Transverse colon (tissue), 4 donors: Measurements from ENCODE around the gene MTHFD1. TPM values are rescaled to one million over a fixed set of nuclear protein-coding genes. Genes with fewer than 3 reads are reported as not detected.

Experiments used
- DNase-seq: peaks from one replicate; pipeline ENCODE4 v3.0.0-alpha.2; 2019
- H3K27ac ChIP-seq, 4 donors: fragments of 200-600 bp; sonication (generic); 2 replicates each; pipeline ENCODE4 v1.5.1; 2016 to 2018; ENCODE audit warnings: inconsistent platforms in 4 of 4
- H3K27me3 ChIP-seq: fragments of 200-600 bp; sonication (generic); 2 replicates; pipeline ENCODE4 v1.5.1; 2017; ENCODE audit warnings: inconsistent platforms
- H3K36me3 ChIP-seq, 4 donors: fragments of 200-600 bp; sonication (generic); 2 replicates each; pipeline ENCODE4 v1.5.1; 2017 to 2019; ENCODE audit warnings: inconsistent platforms in 4 of 4
- H3K4me1 ChIP-seq, 4 donors: fragments of 200-600 bp; sonication (generic); 2 replicates each; pipeline ENCODE4 v1.5.1; 2017 to 2020; ENCODE audit warnings: inconsistent platforms in 4 of 4
- H3K4me3 ChIP-seq, 4 donors: fragments of 200-600 bp; sonication (generic); 1 replicate in 1 of 4; 2 replicates in 3 of 4; pipeline versions ENCODE4 v1.5.1 to v1.6.1; 2017 to 2019; ENCODE audit warnings: inconsistent platforms in 4 of 4
- H3K9me3 ChIP-seq, 2 donors: fragments of 200-600 bp; sonication (generic); 2 replicates each; pipeline ENCODE4 v1.5.1; 2017 to 2019; ENCODE audit warnings: inconsistent platforms in 2 of 2
- EP300 ChIP-seq: sonication (generic); formaldehyde crosslinking; IDR thresholded peaks from one replicate; pipeline ENCODE4 v1.6.1; 2017; ENCODE audit warnings: antibody characterized with exemption, low read depth
- POLR2A ChIP-seq: fragments of 450-650 bp; IDR thresholded peaks from one replicate; pipeline ENCODE4 v1.6.1; 2016; ENCODE audit warnings: antibody characterized with exemption, mild to moderate bottlenecking, moderate library complexity
- POLR2AphosphoS5 ChIP-seq, 3 donors: sonication (generic); formaldehyde crosslinking; IDR thresholded peaks; one replicate each; pipeline ENCODE4 v1.6.1; 2016; ENCODE audit warnings: antibody characterized with exemption in 3 of 3
- WGBS, 2 donors: methylation state at CpG; one replicate each; pipeline ENCODE4 v1.1.5; 2018; ENCODE audit warnings: low coverage in 1 of 2; 5-methylcytosine and 5-hydroxymethylcytosine counted together
- in situ Hi-C, 4 donors: fragments of 200-750 bp; cut with MboI; loops; one replicate each; pipeline versions ENCODE4 v1.15.0 to v1.15.1; 2017; ENCODE audit warnings: low sequenced_read_pairs in 3 of 4, low pct_ligation_motif_present in 1 of 4, low pct_unique_long_range_greater_than_20kb in 1 of 4
- intact Hi-C: fragments of 100-400 bp; cut with DNase I; formaldehyde crosslinking; loops from one replicate; pipeline ENCODE4 v1.15.1; 2023; ENCODE audit warnings: low total_unique reads
- total RNA-seq, 4 donors: library from RNA; depleted of rRNA; stranded (reverse); fragments of >200 nt; gene quantifications; one replicate each; pipeline ENCODE4 v1.1.0, GENCODE V29; 2016
- TF ChIP-seq, protein P1 (sequence below), 5 experiments: fragments of 200-600 bp in 3 of 5; fragments of 450-650 bp in 2 of 5; sonication (generic) in 3 of 5; IDR thresholded peaks; 1 replicate in 2 of 5; 2 replicates in 3 of 5; pipeline ENCODE4 v1.5.1; 2016 to 2017; ENCODE audit warnings: antibody characterized with exemption in 5 of 5, inconsistent platforms in 3 of 5, mild to moderate bottlenecking in 2 of 5, moderate library complexity in 1 of 5

MTHFD1 gene
- total RNA-seq, 4 donors from 2014 or later, result 20.5 to 92.0 (median 37.7) TPM

DNA sequence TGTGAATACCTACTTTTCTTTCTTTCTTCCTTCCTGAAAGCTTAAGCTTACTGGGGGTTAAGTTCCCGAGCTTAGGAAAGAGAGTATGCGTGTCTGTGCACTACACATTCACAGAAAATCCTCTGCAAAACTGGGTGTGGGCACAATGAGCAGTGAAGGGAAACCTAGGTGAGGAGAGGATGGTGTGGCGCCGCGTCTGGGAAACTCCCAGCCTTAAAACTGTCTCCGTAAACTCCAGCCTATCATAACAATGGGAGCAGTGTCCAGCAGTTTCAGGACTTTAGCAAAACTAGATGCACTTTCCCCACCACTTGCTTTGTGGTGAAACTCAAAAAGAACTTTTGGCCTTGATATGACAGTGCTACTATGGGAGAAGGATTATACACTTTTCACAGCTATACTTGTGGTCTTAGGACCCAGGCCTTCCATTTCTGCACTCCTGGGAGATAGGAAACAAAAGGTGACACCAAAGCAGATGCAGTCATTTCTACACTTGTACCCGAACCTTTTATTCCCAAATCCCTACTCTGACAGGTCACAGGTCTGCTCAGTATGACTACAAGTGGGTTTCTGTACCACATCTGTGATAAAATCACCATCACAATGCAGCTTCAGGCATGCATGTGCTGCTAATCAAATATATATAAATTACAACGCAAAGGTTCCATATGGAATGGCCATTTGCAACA lies 87.6 kb downstream of the MTHFD1 start:
- intact Hi-C loops (no loop called here), in situ Hi-C loops (loop anchor here in 3 of 4 donors (10.0 to 25.0 kb wide), 2 partner anchors 131 to 138 kb away; no protein-coding TSS in a partner anchor)
- WGBS, 2 donors, result 59 to 82% methylated on average over 6 to 8 of the region's 8 CpGs
- TF ChIP-seq POLR2A (no peak), POLR2AphosphoS5 (IDR thresholded peaks at IDR 0.05) (no peak), EP300 (no peak)
- TF ChIP-seq, protein P1, sequence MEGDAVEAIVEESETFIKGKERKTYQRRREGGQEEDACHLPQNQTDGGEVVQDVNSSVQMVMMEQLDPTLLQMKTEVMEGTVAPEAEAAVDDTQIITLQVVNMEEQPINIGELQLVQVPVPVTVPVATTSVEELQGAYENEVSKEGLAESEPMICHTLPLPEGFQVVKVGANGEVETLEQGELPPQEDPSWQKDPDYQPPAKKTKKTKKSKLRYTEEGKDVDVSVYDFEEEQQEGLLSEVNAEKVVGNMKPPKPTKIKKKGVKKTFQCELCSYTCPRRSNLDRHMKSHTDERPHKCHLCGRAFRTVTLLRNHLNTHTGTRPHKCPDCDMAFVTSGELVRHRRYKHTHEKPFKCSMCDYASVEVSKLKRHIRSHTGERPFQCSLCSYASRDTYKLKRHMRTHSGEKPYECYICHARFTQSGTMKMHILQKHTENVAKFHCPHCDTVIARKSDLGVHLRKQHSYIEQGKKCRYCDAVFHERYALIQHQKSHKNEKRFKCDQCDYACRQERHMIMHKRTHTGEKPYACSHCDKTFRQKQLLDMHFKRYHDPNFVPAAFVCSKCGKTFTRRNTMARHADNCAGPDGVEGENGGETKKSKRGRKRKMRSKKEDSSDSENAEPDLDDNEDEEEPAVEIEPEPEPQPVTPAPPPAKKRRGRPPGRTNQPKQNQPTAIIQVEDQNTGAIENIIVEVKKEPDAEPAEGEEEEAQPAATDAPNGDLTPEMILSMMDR (IDR thresholded peaks at IDR 0.05), result no peak
- no peak for DNase-seq
- Histone ChIP-seq H3K4me1 (no peaks in the 10 kb centered on the region), H3K4me3 (no peak overlapping the region), H3K36me3 (no peaks in the 10 kb centered on the region), H3K27me3 (no peaks in the 10 kb centered on the region), H3K27ac (no peak overlapping the region), H3K9me3 (no peaks in the 10 kb centered on the region)

DNA sequence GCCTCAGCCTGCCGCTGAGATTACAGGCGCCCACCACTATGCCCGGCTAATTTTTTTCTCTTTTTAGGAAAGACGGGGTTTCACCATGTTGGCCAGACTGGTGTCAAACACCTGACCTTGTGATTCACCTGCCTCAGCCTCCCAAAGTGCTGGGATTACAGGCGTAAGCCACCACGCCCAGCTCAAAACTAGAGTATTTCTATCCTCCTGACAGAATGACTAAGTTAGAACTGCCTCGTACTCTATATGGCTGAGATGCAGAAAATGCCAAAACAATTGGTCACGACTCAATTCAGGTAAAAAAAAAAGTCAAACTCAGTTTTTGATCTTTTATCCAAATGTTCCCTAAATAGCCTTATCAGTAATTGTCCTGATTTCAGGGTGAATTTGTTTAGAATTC lies 88.3 kb downstream of the MTHFD1 start:
- Histone ChIP-seq H3K4me1 (no peaks in the 10 kb centered on the region), H3K27me3 (no peaks in the 10 kb centered on the region), H3K36me3 (no peaks in the 10 kb centered on the region), H3K27ac (no peak overlapping the region), H3K4me3 (no peak overlapping the region), H3K9me3 (no peaks in the 10 kb centered on the region)
- in situ Hi-C loops, result loop anchor here in 3 of 4 donors (10.0 to 25.0 kb wide), 2 partner anchors 132 to 139 kb away; no protein-coding TSS in a partner anchor
- 92 to 94% methylated on average over 4 to 8 of the region's 8 CpGs for WGBS, 2 donors
- intact Hi-C loops, result no loop called here
- no peak for TF ChIP-seq POLR2A
- no peak for DNase-seq

DNA sequence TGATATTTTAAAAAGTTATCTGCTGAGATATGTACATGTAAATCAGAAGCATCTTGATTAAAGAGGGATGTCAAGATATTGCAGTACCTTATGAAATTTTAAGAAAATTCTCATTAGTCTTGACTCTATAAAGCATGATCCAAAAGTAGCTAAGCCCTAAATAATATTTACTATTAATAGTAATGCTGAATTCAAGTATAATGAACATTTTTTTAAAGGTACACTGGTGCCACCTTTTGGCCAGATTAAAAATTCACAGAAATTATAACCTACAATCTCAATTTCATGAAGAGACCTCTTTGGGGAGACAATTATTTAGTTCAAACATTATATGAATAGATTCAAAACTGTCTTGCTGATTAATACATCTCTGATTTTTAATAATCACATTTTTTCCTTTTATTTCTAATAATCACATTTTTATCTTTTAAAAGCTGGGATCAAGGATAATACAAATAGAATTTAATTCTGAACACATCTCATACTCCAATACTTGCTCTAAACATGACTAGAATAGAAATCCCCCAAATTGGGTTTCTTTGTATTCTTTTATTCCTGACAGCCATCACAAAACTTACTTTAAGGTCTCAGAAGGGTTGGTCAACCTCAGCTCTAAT lies 90.6 kb downstream of the MTHFD1 start:
- intact Hi-C loops (no loop called here), in situ Hi-C loops (loop anchor here in 3 of 4 donors (10.0 to 25.0 kb wide), 2 partner anchors 134 to 141 kb away; no protein-coding TSS in a partner anchor)
- DNase-seq, result no peak
- Histone ChIP-seq H3K36me3 (no peaks in the 10 kb centered on the region), H3K4me3 (no peak overlapping the region), H3K9me3 (no peaks in the 10 kb centered on the region), H3K4me1 (no peaks in the 10 kb centered on the region), H3K27me3 (no peaks in the 10 kb centered on the region), H3K27ac (no peak overlapping the region)
- TF ChIP-seq, protein P1 (IDR thresholded peaks at IDR 0.05), result peak; percentile 35 to 47 (median 45)
- TF ChIP-seq POLR2A (no peak), EP300 (no peak), POLR2AphosphoS5 (IDR thresholded peaks at IDR 0.05) (no peak)

DNA sequence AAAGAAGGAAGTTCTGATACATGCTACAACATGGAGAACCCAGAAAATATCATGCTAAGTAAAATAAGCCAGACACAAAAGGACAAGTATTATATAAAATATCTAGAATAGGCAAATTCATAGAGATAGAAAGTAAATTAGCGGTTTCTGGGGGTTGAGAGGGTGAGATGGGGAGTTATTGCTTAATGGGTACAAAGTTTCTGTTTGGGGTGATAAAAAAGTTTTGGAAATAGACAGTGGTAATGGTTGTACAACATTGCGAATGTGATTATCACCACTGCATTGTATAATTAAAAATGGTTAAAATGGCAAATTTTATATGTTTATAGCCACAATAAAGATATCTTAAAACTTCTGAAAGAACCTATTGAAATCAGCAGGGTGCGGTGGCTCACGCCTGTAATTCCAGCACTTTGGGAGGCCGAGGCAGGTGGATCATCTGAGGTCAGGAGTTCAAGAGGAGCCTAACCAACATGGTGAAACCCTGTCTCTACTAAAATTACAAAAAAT lies 100.5 kb downstream of the MTHFD1 start:
- intact Hi-C loops (loop anchor here (10.0 kb wide), 1 partner anchor 144 kb away; no protein-coding TSS in a partner anchor), in situ Hi-C loops (loop anchor here in 1 of 4 donors (10.0 to 25.0 kb wide), 2 partner anchors 64 to 151 kb away; no protein-coding TSS in a partner anchor)
- Histone ChIP-seq H3K9me3 (no peaks in the 10 kb centered on the region), H3K4me3 (no peak overlapping the region), H3K4me1 (peaks cover 0 to 8% (median 0%) of the 10 kb centered on the region in 4 donors), H3K27ac (no peak overlapping the region), H3K27me3 (no peaks in the 10 kb centered on the region), H3K36me3 (peaks cover 0 to 13% (median 5%) of the 10 kb centered on the region in 4 donors)
- WGBS, 2 donors, result 41 to 72% methylated on average over 5 of the region's 5 CpGs
- TF ChIP-seq POLR2AphosphoS5 (IDR thresholded peaks at IDR 0.05) (no peak), EP300 (no peak), POLR2A (no peak)
- TF ChIP-seq, protein P1 (IDR thresholded peaks at IDR 0.05), result no peak
- peak; percentile 41 for DNase-seq
